ENCODE data around the gene BAK1. TPM values are rescaled to one million over a fixed set of nuclear protein-coding genes. Genes with fewer than 3 reads are reported as not detected.

BAK1 gene
- total RNA-seq, 1 donor from 2014 or later: 11.5 TPM

GRCh38 chr6:33613146-33613794, 33.2 kb upstream of the BAK1 start:
- Mint-ChIP-seq H3K36me3 (ENCODE audit: unreplicated experiment) (no peaks in the 10 kb centered on the region), H3K9me3 (ENCODE audit: unreplicated experiment) (no peaks in the 10 kb centered on the region), H3K27me3 (ENCODE audit: unreplicated experiment) (peaks cover 7% of the 10 kb centered on the region), H3K4me1 (ENCODE audit: low read depth, unreplicated experiment) (peaks cover 12% of the 10 kb centered on the region), H3K4me3 (ENCODE audit: unreplicated experiment) (no peak overlapping the region), H3K27ac (ENCODE audit: unreplicated experiment) (no peak overlapping the region)
- no peak for DNase-seq
- TF ChIP-seq CTCF (IDR thresholded peaks at IDR 0.05; ENCODE audit: partially characterized antibody, unreplicated experiment): no peak

- Mint-ChIP-seq H3K4me3 (ENCODE audit: unreplicated experiment) (no peak overlapping the region), H3K27ac (ENCODE audit: unreplicated experiment) (no peak overlapping the region), H3K27me3 (ENCODE audit: unreplicated experiment) (peaks cover 7% of the 10 kb centered on the region), H3K4me1 (ENCODE audit: low read depth, unreplicated experiment) (peaks cover 12% of the 10 kb centered on the region), H3K9me3 (ENCODE audit: unreplicated experiment) (no peaks in the 10 kb centered on the region), H3K36me3 (ENCODE audit: unreplicated experiment) (no peaks in the 10 kb centered on the region)
- no peak for TF ChIP-seq CTCF (IDR thresholded peaks at IDR 0.05; ENCODE audit: partially characterized antibody, unreplicated experiment)
- DNase-seq: no peak
These were observed 31.0 kb upstream of the BAK1 start for GRCh38 chr6:33610779-33611732.

- Mint-ChIP-seq H3K4me1 (ENCODE audit: low read depth, unreplicated experiment) (peaks cover 12% of the 10 kb centered on the region), H3K4me3 (ENCODE audit: unreplicated experiment) (peak overlapping the region; percentile 42), H3K9me3 (ENCODE audit: unreplicated experiment) (peaks cover 3% of the 10 kb centered on the region), H3K27me3 (ENCODE audit: unreplicated experiment) (peaks cover 10% of the 10 kb centered on the region), H3K36me3 (ENCODE audit: unreplicated experiment) (peaks cover 4% of the 10 kb centered on the region), H3K27ac (ENCODE audit: unreplicated experiment) (no peak overlapping the region)
- TF ChIP-seq CTCF (IDR thresholded peaks at IDR 0.05; ENCODE audit: partially characterized antibody, unreplicated experiment): no peak
- DNase-seq: no peak
These were observed 30.0 kb upstream of the BAK1 start for GRCh38 chr6:33610067-33610466.

- no peak for TF ChIP-seq CTCF (IDR thresholded peaks at IDR 0.05; ENCODE audit: partially characterized antibody, unreplicated experiment)
- H3K4me3 Mint-ChIP-seq (ENCODE audit: unreplicated experiment): no peak overlapping the region
- H3K27me3 Mint-ChIP-seq (ENCODE audit: unreplicated experiment): peaks cover 10% of the 10 kb centered on the region
- H3K27ac Mint-ChIP-seq (ENCODE audit: unreplicated experiment): no peak overlapping the region
- peaks cover 12% of the 10 kb centered on the region for H3K4me1 Mint-ChIP-seq (ENCODE audit: low read depth, unreplicated experiment)
- H3K36me3 Mint-ChIP-seq (ENCODE audit: unreplicated experiment): peaks cover 7% of the 10 kb centered on the region
- H3K9me3 Mint-ChIP-seq (ENCODE audit: unreplicated experiment): peaks cover 5% of the 10 kb centered on the region
- DNase-seq: no peak
These were observed 29.5 kb upstream of the BAK1 start for GRCh38 chr6:33609528-33609927.

GRCh38 chr6:33609019-33609418, 28.9 kb upstream of the BAK1 start:
- peaks cover 12% of the 10 kb centered on the region for H3K4me1 Mint-ChIP-seq (ENCODE audit: low read depth, unreplicated experiment)
- peaks cover 5% of the 10 kb centered on the region for H3K9me3 Mint-ChIP-seq (ENCODE audit: unreplicated experiment)
- peaks cover 10% of the 10 kb centered on the region for H3K27me3 Mint-ChIP-seq (ENCODE audit: unreplicated experiment)
- no peak overlapping the region for H3K27ac Mint-ChIP-seq (ENCODE audit: unreplicated experiment)
- no peak for TF ChIP-seq CTCF (IDR thresholded peaks at IDR 0.05; ENCODE audit: partially characterized antibody, unreplicated experiment)
- DNase-seq: no peak
- no peak overlapping the region for H3K4me3 Mint-ChIP-seq (ENCODE audit: unreplicated experiment)
- peaks cover 7% of the 10 kb centered on the region for H3K36me3 Mint-ChIP-seq (ENCODE audit: unreplicated experiment)

Data from glutamatergic neuron (in vitro differentiated cells).